Activated CD4-positive, CD25-positive, alpha-beta regulatory T cell treated with anti-CD3 and anti-CD28 coated beads, Interleukin-2, amount 50 U/mL, for 72 hours (primary cell): ENCODE data around the gene ANKRD18B.
"Not testable (repeated sequence)": the region's sequence is repeated elsewhere in the genome, so short reads cannot be mapped to it uniquely, and the experiment has no call there.

Experiments
- DNase-seq: peaks from one replicate; pipeline ENCODE4 v3.0.0; 2021

ANKRD18B gene

DNA sequence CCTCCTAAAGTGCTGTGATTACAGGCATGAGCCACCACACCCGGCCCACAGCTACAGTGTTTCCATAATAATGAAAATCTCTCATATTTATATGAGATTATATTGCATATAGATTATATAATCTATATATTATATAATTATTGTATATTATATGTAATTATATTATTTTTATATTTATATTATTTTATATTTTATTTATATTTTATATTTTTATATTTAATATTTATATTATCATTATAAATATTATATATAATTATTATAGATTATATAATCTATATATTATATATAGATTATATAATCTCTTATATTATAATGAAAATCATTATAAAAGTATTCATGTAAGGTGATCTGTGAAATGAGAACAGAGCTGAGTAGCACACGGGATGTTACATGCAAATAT lies 11.5 kb downstream of the ANKRD18B start:
- no peak for DNase-seq

GRCh38 chr9:33543463-33543862 lies 19.4 kb downstream of the ANKRD18B start:
- not testable (repeated sequence) for DNase-seq

DNA sequence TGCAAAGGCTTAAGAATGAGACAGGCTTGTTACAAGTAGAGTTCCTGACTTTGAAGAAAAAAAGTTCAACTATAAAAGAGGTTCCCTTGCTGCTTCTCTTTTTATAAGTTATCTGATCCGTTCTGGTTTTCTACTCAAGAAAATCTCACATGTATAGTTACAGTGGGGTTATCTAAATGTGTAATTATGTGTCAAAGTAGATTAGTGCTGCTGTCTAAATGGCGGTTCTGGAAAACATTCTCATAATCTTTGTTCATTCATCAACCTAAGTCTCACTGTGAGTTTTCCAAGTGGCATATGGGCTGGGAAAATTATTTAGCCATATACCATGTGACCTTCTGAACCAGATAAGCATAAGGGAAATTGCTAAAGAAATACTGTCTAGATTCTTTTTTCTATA lies 21.7 kb downstream of the ANKRD18B start:
- DNase-seq, result not testable (repeated sequence)

DNA sequence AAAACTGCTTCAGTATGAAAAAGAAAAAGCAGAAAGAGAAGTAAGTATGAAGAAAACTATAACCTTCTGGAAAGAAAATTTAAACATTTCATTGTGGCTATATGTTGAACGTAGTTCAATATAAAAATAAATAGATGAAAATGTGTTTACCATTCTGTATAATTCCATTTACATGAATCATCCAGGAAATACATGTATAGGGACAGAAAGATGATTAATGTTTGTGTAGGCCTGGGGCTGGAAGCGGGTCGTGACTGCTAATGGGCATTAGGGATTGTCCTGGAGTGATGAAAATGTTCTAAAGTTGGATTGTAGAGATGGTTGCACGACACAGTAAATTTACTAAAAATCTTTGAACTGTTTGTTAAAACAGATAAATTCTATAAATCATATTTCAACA lies 24.8 kb downstream of the ANKRD18B start:
- DNase-seq, result not testable (repeated sequence)

DNA sequence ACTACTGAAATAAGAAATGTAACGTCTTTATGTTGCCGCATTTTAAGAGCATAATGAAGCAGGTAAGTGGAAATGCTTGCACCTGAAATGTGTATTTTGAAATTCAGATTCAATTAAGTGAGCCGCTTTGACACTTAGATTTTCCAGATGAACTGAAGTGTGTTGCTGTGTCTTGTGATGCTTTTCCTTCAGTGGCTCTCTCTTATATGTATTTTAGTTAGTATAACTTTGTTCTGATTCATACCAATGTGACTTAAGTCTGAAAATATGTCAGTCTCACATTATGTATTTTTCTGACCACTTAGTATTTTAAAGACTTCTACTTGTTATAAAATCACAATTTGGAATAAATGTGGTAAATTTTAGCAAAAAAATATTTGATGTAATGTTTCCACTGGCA lies 25.4 kb downstream of the ANKRD18B start:
- DNase-seq, result not testable (repeated sequence)

- not testable (repeated sequence) for DNase-seq
These were observed 27.1 kb downstream of the ANKRD18B start for GRCh38 chr9:33551183-33551582.

GRCh38 chr9:33552315-33552725 lies 28.3 kb downstream of the ANKRD18B start:
- DNase-seq, result not testable (repeated sequence)

- not testable (repeated sequence) for DNase-seq
These were observed 36.2 kb downstream of the ANKRD18B start for GRCh38 chr9:33560217-33560616.

- not testable (repeated sequence) for DNase-seq
These were observed 38.1 kb downstream of the ANKRD18B start for GRCh38 chr9:33562196-33562595.

DNA sequence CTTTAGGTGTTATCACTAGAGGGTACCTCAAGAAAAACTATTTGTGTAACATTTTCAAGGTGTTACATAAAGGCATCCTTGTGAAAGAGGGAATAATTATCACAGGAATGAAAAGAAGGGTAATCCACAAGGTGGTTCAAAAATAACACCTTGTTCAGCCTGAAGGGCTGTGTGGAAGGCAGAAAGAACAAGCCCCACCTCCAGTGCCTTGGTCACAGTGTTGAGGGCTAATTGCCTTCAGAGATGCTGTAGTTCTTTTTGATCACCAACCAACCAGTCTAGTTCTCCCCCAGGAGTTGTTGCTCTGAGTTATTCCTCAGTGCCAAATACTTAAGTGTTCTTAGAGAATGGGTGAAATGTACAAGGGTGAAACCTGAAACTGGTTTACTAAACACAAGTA lies 43.7 kb downstream of the ANKRD18B start:
- DNase-seq, result not testable (repeated sequence)

GRCh38 chr9:33577786-33578185 lies 53.7 kb downstream of the ANKRD18B start:
- not testable (repeated sequence) for DNase-seq

GRCh38 chr9:33579996-33580395 lies 55.9 kb downstream of the ANKRD18B start:
- DNase-seq, result not testable (repeated sequence)

GRCh38 chr9:33582686-33583085 lies 58.6 kb downstream of the ANKRD18B start:
- DNase-seq, result not testable (repeated sequence)

GRCh38 chr9:33586128-33586527 lies 62.1 kb downstream of the ANKRD18B start:
- not testable (repeated sequence) for DNase-seq

DNA sequence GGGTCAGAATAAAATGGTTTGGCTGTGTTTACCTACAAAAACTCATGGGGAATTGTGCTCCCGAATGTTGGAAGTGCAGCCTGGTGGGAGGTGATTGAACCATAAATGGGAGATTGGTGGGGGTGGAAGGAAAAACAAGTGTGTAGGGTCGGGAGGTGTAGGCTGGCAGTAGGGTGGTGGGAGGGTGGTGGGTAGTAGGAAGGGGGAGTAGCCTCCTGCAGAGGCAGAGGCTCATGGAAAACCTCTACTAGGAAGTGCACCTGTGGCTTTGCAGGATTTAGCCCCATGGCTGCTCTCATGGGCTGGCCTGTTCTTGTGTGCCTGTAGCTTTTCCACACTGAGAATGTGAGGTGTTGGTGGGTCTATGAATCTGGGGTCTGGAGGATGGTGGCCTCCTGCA lies 63.7 kb downstream of the ANKRD18B start:
- DNase-seq, result not testable (repeated sequence)

GRCh38 chr9:33588876-33589275 lies 64.8 kb downstream of the ANKRD18B start:
- DNase-seq, result not testable (repeated sequence)

- DNase-seq, result not testable (repeated sequence)
These were observed 66.8 kb downstream of the ANKRD18B start for GRCh38 chr9:33590857-33591256.

DNA sequence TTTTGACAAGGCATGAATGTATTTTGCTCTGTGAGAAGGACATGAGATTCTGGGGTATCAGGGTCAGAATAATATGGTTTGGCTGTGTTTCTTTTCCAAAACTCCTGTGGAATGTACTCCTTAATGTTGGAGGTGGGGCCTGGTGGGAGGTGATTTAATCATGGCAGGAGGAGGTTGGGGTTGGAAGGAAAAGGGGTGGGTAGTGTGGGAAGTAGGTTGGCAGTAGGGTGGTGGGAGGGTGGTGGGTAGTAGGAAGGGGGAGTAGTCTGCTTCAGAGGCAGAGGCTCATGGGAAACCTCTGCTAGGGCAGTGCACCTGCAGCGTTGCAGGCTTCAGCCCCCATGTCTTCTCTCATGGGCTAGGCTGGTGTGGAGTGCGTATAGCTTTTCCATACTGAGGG lies 72.9 kb downstream of the ANKRD18B start:
- DNase-seq, result not testable (repeated sequence)

GRCh38 chr9:33597386-33597785 lies 73.3 kb downstream of the ANKRD18B start:
- DNase-seq, result not testable (repeated sequence)

- DNase-seq, result not testable (repeated sequence)
These were observed 74.8 kb downstream of the ANKRD18B start for GRCh38 chr9:33598796-33599379.

DNA sequence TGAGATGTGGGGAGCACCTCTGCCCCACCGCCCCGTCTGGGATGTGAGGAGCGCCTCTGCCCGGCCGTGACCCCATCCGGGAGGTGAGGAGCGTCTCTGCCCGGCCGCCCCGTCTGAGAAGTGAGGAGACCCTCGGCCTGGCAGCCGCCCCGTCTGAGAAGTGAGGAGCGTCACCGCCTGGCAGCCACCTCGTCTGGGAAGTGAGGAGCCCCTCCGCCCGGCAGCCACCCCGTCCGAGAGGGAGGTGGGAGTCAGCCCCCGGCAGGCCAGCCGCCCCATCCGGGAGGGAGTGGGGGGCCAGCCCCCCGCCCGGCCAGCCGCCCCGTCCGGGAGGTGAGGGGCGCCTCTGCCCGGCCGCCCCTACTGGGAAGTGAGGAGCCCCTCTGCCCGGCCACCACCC lies 76.9 kb downstream of the ANKRD18B start:
- not testable (repeated sequence) for DNase-seq

- DNase-seq, result not testable (repeated sequence)
These were observed 80.2 kb downstream of the ANKRD18B start for GRCh38 chr9:33604249-33604648.

GRCh38 chr9:33604936-33605335 lies 80.9 kb downstream of the ANKRD18B start:
- not testable (repeated sequence) for DNase-seq

DNA sequence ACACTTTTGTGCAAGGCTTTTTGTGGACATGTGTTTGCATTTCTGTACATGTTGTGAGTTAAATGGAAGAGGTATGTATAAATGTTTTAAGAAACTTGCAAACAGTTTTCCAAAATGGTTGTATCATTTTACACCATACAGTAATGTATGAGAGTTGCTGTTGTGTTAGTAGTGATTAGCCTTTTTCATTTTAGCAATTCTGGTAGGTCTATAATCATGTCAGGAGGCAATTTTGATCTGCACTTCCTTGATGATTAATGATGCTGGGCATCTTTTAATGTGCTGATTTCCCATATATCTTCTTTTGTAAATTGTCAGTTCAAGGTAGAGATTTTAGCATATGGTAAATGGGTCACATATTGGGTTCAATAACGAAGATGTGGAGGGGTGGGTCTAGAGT lies 87.3 kb downstream of the ANKRD18B start:
- no peak for DNase-seq

DNA sequence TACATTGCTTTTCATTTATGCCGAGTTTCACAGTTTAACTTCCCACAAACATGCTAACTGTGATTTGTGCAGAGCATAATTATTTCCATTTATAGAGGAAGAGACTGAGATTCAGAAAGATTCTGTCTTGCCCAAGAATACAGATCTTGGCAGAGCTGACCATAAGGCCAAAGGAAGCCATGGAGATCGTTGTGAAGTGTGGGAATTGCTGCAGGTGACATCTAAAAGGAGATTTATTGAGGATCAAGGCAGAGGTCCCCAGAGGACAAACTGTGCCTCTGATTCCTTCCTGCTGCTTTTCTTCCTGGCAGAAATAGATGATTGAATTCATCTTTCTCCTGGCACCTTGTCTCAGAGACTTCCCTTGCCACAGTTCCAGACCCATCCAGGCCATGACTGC lies 88.4 kb downstream of the ANKRD18B start:
- DNase-seq, result not testable (repeated sequence)
